Measurements from ENCODE around the gene NECAP2.

NECAP2 gene, protein sequence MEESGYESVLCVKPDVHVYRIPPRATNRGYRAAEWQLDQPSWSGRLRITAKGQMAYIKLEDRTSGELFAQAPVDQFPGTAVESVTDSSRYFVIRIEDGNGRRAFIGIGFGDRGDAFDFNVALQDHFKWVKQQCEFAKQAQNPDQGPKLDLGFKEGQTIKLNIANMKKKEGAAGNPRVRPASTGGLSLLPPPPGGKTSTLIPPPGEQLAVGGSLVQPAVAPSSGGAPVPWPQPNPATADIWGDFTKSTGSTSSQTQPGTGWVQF

DNA sequence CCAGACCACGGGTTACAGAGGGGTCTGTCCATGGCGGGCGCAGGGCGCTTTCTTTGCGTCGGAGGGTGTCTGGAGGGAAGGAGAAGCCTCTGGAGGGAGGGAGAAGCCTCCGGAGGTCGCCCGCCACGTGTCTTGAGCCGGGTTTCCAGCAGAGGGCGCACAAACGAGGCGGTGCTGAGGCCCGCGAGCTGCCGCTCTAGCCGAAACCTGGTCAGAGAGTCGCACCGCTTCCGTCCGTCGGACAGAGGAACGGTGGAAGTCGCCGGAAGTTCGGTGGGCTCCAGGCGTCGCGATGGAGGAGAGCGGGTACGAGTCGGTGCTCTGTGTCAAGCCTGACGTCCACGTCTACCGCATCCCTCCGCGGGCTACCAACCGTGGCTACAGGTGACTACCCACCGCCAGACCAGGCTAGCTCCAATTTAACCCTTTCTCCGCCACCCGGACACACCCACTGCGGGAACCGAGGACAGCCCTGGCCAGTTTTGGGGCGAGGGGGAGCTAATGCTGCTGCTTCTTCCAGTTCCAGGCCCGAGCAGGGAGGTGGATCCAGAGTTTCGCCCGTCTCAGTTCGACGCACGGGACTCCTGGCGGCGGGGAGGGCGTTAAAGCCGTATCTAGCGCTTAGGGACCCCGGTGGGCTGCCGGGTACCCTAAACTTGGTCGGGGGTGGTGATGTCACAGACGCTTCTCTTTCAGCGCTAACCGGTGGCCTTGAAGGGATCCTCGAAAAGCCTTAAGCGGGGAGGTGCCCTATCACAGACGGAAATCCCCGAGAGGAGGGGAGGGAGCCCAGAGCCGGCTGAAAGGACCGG is at the start of gene NECAP2:
Gene NECAP2 (plus strand): TSS at position 255 of the 812 bp plus-strand sequence. CDS start 38 bp downstream, at position 293.
- intact Hi-C loops (cut with DNase I) = no loop called here
- peak; percentile 88 to 99 (median 94) for DNase-seq

DNA sequence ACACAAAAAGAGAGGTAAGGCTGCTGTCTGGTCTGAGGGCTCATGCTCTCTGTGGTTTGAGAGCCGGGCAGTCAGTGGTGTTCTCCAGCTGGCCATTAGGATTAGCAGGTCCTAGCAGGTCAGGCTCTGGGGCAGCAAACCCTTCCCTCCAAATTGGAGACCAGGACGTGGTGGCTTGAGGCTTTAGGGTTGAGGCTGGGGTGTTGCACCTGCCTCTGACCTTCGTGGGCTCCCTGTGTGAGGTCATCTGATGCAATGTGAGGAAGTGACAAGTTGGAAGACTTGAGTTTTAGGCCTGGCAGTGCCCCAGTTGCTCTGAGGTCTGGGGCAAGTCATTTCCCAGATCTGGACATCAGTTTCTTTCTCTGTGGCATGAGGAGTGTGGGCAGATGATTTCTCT is 49.1 kb upstream of the NECAP2 start:
- intact Hi-C loops (cut with DNase I) = no loop called here
- no peak for DNase-seq

DNA sequence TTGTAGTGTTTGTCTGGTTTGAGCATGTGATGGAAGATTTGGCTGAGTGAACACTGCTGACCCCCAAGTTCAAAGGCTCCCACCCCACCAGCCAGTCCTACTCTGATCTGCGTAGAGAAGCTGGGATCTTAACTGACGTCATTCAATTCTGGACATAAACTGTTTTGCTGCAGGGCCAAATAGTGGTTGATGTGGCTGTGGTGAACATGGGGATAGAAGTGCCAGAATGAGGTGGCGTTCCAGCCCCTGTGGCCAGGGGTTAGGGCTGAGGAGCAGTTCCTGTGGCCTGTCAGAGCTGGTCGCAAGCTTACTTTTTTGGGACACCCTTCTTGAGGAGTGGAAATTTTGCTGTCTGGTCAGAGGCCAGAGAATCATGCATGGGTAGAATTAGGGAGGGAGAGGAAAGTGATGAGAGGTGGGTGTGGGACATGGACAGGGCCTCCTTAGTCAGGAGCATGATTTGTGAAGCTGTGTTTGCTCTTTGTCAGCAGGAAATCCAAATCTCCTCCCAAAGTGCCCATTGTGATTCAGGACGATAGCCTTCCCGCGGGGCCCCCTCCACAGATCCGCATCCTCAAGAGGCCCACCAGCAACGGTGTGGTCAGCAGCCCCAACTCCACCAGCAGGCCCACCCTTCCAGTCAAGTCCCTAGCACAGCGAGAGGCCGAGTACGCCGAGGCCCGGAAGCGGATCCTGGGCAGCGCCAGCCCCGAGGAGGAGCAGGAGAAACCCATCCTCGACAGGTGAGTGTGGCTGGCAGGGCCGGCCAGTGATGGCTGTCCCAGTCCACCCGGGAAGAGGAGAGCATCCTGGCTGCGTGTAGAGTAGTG is 47.6 kb upstream of the NECAP2 start:
- DNase-seq = peak in 1 of 10 donors; percentile 15
- intact Hi-C loops (cut with DNase I) = no loop called here

DNA sequence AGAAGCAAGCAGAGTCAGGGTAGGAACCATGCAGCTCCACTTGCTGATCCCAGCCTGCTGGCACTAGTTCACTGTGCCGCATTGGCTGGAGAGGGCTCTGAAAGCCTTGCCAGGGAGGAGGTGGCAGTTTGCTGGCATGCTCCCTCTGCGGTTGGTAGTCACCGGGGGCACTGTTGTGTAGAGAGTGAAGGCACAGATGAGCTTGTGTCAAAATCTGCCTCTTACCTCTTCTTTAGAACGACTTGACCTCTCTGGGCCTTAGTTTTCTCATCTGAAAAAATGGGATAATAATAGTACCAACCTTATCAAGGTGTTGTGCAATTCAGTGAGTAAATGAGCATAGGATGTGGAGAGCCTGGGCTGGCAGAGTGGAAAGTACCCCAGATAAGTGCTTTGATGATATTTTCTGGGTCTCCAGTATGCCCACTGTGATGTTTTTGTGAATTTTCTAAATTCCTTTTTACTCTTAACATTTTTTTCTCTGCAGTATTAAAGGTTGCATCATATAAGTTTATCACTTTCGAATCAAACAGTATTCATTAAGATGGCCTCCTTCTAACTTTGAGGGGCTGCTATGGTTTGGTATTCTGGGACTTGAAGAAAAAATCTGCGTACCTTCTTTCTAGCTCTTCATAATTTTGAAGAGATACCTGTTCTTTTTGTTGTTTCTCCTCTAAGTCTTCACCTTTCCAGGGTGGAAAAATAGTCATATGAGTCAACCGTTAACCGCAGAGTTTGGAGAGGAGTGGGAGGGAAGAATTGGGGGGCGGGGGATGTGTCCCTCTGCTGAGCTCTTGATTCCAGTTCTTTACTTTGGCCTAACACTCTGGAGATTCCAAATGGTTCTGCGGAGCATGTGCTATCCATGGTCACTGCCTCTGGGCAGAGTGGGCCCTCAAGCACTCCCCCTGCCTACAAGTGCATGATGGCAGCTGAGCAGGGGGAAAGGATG is 46.7 kb upstream of the NECAP2 start:
- peak in 9 of 10 donors; percentile 22 to 89 (median 49) for DNase-seq
- intact Hi-C loops (cut with DNase I) = no loop called here

DNA sequence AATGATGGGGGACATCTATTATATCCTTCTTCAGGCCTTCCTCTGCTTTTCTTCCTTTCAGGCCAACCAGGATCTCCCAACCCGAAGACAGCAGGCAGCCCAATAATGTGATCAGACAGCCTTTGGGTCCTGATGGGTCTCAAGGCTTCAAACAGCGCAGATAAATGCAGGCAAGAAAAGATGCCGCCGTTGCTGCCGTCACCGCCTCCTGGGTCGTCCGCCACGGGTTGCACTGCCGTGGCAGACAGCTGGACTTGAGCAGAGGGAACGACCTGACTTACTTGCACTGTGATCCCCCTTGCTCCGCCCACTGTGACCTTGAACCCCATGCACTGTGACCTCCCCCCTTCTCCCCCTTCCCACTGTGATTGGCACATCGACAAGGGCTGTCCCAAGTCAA is 45.5 kb upstream of the NECAP2 start:
- intact Hi-C loops (cut with DNase I) = no loop called here
- DNase-seq = no peak

DNA sequence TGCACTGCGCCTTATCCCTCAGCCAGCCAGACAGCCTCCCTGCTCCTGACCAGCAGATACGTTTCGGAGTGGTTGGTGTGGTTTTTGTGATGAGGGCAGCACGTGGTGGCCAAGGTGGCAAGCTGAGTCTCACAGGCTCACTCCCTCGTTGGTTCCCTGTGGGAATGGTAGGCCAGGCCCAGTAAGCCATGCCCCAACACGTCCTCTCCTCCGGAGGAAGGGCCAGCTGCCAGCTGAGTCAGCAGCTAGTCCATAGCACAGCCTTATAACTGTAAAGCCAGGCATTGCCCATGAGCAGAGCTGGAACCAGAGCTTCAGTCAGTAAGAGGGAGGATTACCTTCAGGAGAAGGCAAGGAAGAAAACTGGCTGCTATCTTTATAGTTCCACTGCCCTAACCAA is 43.9 kb upstream of the NECAP2 start:
- intact Hi-C loops (cut with DNase I) = no loop called here

DNA sequence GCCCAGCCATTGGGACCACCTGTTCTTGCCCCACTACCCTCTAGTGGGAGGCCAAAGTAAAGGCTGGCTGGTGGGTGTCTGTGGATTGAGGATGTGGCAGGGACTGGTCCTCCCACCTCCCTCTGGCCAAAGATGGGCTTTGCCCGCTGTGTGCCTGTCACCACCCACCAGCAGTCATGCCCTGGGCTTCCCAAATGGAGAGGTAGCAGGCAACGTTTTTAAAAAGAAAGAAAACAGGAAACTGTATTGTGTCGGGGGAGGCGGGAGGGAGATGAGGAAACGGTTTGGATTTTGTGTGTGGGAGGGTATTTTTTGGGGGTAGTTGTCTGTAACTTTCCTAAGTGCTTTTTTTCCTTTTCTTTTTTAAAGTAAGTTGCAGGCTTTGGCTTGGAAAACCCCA is 43.4 kb upstream of the NECAP2 start:
- intact Hi-C loops (cut with DNase I) = no loop called here
- DNase-seq = no peak

More for the DNA sequence above, 43.9 kb upstream of the NECAP2 start:
- peak in 6 of 10 donors; percentile 15 to 88 (median 52) for DNase-seq

DNA sequence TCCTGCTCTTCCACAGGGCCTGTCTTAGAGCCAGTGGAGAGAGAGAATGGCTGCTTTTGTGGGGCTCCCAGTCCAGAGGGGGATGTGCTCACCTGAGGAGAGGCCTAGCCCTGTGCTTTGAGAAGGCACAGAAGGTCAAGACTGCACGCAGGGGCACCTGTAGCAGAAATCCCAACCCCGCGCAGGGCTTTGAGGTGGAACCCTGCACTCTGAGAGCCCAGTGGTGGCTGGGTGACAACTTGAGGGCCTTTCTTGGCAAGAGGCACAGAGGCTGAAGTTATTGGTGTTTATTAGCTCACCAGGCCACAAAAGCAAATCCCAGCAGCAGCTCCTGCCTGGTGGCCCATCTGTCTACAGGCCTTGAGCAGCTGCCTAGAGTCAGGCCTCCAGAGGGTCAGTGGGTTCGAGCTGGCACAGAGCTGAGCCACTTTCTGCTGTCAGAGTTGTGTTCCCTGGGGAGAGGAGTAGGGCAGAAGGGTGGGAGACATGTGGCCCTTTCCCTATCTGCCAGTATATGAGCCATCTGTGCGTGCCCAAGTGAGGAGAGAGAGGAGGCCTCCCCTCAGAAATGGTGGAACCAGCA is 42.1 kb upstream of the NECAP2 start:
- DNase-seq = no peak
- intact Hi-C loops (cut with DNase I) = no loop called here

DNA sequence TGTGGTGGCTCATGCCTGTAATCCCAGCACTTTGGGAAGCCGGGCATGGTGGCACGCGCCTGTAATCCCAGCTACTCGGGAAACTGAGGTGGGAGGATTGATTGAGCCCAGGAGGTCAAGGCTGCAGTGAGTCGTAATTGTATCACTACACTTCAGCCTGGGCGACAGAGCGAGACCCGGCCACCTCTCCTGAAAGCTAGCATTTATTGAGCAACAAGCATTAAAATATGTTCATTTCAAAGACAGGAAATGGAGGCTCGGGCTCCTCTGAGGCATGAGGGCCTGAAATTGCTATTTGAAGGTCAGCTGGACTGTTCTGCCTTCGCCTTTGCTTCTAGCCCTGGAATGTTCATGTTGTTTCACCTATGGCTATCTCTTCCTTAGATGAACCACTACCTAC is 37.8 kb upstream of the NECAP2 start:
- DNase-seq = no peak
- intact Hi-C loops (cut with DNase I) = no loop called here

DNA sequence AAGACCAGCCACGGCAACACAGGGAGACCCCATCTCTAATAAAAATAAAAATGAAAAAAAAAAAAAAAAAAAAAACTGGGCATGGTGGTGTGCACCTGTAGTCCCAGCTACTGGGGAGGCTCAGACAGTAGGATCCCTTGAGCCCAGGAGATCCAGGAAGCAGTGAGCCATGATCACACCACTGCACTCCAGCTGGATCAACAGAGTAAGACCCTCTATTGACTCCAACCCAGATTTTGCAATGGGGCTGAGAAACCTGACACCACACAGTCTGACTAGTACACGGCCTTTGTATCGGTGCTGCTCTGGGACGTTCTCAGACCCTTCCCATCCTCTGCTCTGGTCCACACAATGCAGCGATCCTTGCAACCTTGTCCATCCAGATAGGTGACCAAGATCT is 35.1 kb upstream of the NECAP2 start:
- intact Hi-C loops (cut with DNase I) = no loop called here

DNA sequence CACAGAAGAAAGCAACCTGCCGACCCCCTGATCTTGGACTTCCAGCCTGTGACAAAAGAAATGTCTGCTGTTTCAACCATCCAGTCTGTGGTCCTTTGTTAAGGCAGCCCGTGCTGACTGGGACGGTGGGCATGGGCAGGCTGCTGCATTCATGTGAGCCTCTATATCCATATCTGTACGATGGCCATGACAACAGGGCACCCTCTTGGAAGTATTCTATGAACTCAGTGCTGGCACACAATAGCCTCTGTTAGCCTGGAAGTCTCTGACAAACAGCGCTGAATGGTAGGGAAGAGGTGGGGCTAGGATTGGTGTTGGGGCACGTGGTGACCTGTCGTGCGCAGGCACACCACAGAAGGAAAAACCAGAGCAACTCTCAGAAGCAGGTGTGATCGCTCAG is 33.7 kb upstream of the NECAP2 start:
- DNase-seq = no peak
- intact Hi-C loops (cut with DNase I) = no loop called here

More for the DNA sequence above, 35.1 kb upstream of the NECAP2 start:
- DNase-seq = no peak

DNA sequence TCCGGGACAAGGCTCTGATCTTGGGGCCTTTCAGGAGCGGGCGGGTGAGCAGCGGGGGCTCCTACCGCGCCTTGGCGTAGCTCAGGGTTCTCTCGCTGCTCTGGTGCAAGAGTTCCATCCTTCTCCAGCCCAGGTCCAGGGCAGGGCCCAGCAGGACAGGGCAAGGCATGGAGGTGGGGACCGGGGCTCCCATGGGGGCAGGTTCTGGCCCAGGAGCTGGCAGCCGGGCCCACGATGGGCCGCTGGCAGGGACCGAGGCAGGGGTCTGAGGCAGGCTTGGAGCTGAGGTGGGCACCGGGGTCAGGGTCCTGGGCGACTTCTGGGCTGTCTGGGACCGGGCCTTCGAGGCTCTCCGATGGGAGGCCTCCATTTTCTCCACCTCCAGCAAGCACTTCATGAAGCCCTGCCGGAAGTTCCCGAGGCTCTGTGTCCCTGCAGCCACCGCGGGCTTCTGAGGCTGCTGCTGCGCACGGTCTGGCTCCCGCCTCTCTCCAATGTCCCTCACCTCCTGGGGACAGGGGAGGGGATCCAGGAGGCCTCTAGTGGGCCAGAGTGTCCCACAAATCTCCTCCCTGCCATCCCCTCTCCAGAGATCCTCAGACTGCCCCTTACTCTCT is 30.9 kb upstream of the NECAP2 start:
- intact Hi-C loops (cut with DNase I) = no loop called here
- DNase-seq = no peak

DNA sequence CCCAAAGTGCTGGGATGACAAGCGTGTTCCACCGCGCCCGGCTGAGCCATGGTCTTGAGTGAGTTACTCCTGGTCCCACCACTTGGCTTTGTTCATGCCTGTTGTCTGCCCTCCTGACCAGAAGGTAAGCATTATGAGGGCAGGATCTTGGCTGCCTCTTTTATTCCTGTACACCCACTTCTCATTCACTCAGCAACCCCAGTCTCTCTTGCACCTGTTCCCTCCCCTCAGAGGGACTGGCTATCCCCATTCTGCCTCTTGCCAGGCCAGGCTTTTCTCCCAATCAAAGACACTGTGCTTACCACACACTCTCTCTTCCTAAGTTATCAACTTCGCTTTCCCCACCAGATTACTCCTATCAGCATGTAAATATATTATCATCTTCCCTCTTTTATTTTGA is 29.7 kb upstream of the NECAP2 start:
- no peak for DNase-seq
- intact Hi-C loops (cut with DNase I) = no loop called here

DNA sequence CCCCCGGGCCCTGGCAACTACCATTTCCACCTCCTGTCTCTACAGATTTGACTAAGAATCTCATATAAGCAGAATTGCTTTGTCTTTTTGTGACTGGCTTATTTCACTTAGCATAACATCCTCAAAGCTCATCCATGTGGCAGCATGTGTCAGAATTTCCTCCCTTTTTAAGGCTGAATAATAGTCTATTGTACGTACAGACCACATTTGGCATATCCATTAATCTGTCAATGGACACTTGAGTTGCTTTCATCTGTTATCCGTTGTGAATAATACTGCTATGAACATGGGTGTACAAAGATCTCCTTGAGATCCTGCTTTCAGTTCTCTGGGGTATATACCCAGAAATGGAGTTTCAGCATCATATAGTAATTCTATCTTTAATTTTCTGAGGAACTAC is 27.3 kb upstream of the NECAP2 start:
- intact Hi-C loops (cut with DNase I) = no loop called here
- no peak for DNase-seq

DNA sequence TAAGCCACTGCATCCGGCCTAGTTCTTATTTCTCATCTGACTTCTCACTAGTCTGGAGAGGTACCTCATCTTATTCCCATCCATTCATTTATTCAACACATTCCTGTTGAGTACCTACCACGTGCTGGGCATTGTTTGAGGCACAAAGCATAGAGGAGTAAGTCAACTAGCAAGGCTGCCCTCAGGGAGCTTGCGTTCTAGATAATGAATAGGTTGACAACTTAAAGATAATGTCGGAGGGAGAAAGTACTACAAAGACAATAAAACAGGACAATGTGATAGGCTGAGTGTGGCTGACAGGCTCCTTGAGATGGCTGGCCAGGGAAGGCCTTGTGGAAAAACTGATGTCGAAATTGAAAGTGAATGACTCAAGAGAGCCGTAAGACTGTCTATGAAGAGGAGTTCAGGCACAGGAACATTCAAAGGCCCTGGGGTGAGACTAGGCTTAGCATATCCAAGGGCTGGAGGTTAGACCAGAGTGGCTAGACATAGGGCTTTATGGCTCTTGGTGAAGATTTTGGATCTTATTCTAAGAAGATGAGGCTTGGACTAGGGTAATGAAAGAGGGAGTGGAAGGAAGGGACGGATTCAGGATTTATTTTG is 21.6 kb upstream of the NECAP2 start:
- intact Hi-C loops (cut with DNase I) = no loop called here
- DNase-seq = no peak

DNA sequence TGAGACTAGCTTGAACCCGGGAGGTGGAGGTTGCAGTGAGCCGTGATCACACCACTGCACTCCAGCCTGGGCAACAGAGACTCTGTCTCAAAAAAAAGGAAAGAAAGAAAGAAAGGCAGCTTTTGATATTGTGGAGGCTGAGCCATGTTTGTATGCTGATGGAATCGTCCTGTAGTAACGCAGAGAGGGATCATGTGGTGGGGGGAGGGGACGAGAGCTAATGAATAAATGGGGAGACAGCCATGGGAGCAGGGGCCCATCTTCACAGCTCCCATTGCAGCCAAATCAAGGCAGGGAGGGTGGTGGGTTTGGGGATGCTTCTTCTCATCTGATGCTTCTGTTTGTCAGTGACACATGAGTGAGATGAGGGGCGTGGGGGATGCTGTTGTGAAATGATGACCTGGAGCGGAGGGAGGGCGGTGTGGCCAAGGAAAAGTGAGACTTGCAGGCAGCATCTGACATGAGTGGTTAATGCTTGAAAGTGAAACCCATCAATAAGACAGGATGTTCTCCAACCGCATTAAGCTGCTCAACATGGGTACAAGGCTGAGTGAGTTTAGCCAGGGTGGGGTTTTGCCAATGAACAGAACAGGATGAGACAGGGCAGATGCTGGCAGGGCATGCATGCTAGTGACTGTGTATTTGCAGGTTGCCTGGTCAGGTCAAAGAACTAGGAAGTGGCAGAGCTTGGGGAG is 20.0 kb upstream of the NECAP2 start:
- intact Hi-C loops (cut with DNase I) = no loop called here
- DNase-seq = no peak

DNA sequence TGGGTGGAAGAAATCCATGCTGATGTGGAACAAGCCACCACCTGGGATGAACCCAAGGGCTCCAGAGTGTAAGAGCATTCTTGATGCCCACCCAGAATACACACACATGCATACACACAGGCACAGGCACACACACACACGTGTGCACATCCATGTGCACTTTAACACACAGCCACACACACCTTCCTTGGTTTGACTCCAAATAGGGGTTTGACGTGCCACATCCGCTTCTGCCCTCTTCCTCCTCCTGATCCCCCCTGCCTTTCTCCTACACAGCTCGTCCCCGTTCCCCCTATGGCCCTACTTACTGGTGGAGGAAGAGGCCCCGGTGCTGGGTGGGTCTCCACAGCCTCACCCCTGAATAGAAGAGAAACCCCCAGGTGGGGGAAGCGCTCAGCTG is 19.3 kb upstream of the NECAP2 start:
- no peak for DNase-seq
- intact Hi-C loops (cut with DNase I) = no loop called here

DNA sequence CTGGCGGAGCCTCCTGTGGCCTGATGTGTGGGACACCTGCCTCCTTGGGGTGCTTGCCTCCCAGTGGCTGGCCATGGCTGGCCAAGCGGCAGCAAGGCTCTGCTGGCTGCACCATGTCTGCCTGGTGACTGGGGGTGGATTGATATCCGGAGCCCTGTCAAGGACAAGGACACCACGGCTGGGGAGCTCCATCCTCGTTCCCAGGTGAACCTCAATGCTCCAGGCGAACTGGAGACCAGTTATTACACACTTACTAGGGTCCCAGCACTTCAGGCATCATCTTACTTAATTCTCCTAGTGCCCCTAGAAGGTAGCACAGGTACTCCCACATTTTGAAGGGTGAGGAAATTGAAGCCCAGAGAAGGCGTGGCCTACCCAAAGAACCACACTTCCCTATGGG is 18.5 kb upstream of the NECAP2 start:
- intact Hi-C loops (cut with DNase I) = no loop called here
- no peak for DNase-seq
